Astrocyte of the spinal cord (primary cell): ENCODE measurements around the gene MAP4.

Source experiments
- DNase-seq: peaks from one replicate; pipeline ENCODE4 v3.0.0; 2011; ENCODE audit warnings: low read depth, low spot score
- H3K4me3 ChIP-seq: 2 replicates; pipeline ENCODE4 v1.5.1; 2011; ENCODE audit warnings: low read depth, mild to moderate bottlenecking, low read length, moderate library complexity
- in situ Hi-C: cut with HindIII; loops from 2 replicates; pipeline ENCODE4 v1.10.0; 2017; ENCODE audit warnings: low sequenced_read_pairs
- TF ChIP-seq, protein P1 (sequence below): IDR thresholded peaks from 2 replicates; pipeline ENCODE4 v1.5.1; 2012; ENCODE audit warnings: low read depth, mild to moderate bottlenecking, low read length, inconsistent platforms

Gene MAP4

DNA sequence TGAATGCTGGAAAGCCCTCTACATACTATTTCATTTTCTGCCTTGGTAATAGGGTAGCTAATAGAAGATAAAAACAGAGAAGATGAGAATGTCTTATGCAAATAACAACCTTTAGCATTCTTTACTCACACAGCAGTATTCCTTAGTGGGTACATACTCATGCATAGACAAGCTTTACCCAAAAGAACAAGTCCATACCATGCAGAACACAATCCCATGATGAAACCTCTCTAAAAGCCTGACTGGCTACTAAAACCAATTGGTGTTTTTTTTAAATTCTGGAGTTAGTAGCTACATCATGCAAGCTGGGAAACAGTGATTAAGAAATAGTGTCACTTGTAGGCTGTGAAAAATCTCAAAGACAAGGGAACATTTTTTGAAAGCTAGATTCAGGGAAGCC lies 108.4 kb downstream of the MAP4 start:
- in situ Hi-C loops: no loop called here
- H3K4me3 ChIP-seq: no peak overlapping the region
- no peak for DNase-seq
- TF ChIP-seq, protein P1, sequence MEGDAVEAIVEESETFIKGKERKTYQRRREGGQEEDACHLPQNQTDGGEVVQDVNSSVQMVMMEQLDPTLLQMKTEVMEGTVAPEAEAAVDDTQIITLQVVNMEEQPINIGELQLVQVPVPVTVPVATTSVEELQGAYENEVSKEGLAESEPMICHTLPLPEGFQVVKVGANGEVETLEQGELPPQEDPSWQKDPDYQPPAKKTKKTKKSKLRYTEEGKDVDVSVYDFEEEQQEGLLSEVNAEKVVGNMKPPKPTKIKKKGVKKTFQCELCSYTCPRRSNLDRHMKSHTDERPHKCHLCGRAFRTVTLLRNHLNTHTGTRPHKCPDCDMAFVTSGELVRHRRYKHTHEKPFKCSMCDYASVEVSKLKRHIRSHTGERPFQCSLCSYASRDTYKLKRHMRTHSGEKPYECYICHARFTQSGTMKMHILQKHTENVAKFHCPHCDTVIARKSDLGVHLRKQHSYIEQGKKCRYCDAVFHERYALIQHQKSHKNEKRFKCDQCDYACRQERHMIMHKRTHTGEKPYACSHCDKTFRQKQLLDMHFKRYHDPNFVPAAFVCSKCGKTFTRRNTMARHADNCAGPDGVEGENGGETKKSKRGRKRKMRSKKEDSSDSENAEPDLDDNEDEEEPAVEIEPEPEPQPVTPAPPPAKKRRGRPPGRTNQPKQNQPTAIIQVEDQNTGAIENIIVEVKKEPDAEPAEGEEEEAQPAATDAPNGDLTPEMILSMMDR: no peak

DNA sequence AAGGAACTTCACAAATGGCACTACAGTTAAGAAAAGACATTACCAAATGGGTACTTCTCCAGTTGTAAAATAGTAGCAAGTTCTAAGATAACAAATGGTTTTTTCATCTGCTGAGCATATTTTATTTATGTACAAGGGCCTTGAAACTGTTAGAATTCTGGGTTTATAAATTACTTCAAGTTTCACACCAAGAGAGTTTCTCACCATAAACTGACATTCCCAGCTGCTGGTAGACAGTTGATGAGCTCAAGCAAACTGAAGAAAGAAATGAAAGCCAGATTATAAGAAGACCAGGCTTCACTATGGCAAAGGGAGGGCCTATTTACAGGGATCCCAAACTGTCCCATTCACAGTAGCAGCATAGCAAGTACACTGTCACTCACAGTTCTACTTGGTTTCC lies 113.5 kb downstream of the MAP4 start:
- in situ Hi-C loops: no loop called here
- H3K4me3 ChIP-seq: no peak overlapping the region
- TF ChIP-seq, protein P1: no peak
- DNase-seq: no peak

DNA sequence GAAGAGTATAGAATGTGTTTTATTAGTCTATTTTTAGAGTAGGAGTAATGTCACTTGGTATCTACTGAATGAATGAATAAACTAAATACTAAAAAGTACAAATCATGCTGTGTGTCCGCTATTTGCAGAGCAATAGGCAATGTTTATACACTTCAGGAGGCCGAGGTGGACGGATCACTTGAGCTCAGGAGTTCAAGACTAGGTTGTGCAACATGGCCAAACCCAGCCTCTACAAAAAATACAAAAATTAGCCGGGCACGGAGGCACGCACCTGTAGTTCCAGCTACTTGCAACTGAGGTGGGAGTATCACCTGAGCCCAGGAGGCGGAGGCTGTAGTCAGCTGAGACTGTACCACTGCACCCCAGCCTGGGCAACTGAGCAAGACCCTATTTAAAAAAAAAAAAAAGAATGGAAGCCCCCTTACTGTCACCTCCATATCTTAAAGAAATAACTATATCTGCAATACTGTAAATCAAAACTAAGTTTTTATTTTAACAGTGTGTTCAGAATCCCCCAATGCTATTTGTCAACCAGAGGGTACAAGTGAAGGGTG lies 114.9 kb downstream of the MAP4 start:
- TF ChIP-seq, protein P1: no peak
- DNase-seq: no peak
- in situ Hi-C loops: no loop called here
- no peak overlapping the region for H3K4me3 ChIP-seq

DNA sequence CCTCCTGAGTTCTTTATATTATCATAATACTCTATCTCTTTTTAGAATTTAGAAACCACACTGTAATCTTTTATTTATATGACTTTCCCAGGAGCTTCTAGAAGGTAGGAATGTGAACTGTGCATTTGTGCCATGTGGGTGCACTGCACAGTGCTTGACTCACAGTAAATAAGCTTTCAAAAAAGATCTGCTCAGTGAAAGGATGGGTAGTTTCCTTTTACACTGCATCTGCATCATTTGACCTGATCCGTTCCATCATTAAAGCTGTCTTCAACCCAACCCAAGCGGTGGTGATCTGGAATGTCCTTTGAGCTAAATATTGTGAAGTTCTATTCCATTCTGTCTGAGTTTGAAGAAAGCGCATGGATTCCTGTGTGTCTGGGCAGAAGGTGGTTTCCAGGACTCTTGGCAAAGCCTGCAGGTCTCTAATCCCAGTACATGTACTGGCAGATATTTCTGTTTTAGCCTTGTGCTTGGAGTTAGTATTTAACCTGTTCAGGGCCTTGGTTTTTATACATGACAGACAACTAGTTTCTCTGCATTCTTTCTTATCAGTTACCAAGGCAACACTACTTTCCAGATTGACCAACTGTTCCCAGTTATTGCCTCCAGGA lies 116.6 kb downstream of the MAP4 start:
- TF ChIP-seq, protein P1: no peak
- in situ Hi-C loops: no loop called here
- DNase-seq: peak; percentile 20
- no peak overlapping the region for H3K4me3 ChIP-seq

DNA sequence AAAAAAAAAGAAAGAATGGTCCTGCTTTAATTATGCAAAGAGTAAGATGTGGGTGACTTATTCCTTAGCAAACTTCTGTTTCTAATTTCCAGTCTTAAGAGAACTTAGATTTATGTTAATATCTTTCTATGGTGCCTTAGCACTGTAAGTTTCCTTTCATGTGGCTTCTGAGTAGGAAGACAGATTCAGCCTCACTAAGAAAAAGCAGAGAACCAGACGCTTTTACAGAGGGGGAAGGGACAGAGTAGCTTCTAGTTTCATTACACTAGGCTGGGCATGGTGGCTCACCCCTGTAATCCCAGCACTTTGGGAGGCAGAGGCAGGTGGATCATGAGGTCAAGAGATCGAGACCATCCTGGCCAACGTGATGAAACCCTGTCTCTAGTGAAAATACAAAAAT lies 118.3 kb downstream of the MAP4 start:
- no peak overlapping the region for H3K4me3 ChIP-seq
- in situ Hi-C loops: no loop called here
- TF ChIP-seq, protein P1: no peak
- DNase-seq: no peak

DNA sequence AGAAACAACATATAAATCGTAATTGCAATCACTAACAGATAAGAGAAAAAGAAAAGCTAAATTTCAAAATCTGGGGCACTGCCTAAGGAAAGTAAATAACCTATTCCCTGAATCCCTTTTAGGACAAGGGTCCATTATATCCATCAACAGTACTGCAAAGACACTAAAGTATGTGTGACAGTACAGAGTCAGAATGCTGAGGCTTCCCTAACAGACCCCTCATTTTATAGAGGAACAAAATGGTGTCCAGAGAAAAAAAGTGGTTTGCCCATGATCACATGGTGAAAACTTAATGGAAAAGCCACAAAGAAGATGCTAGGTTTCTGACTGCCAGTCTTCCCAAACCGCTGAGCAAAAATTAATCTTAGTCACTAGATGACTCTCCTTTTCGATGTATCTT lies 119.5 kb downstream of the MAP4 start:
- no peak overlapping the region for H3K4me3 ChIP-seq
- TF ChIP-seq, protein P1: no peak
- in situ Hi-C loops: no loop called here
- no peak for DNase-seq
